Heart left ventricle (tissue), 13 donors: Measurements from ENCODE around the gene NTSR2.

ENCODE experiments used
- POLR2A ChIP-seq, 2 donors: fragments of 450-650 bp; IDR thresholded peaks; one replicate each; pipeline ENCODE4 v1.6.1; 2017; ENCODE audit warnings: antibody characterized with exemption in 2 of 2, mild to moderate bottlenecking in 2 of 2, moderate library complexity in 2 of 2
- TF ChIP-seq, protein P1 (sequence below), 12 donors: fragments of 200-600 bp; sonication (generic) in 4 of 12; IDR thresholded peaks; one replicate each; pipeline versions ENCODE4 v1.5.0 to v1.8.0; 2018 to 2022; ENCODE audit warnings: antibody characterized with exemption in 12 of 12, mild to moderate bottlenecking in 5 of 12
- donor health status: ischemic (EF 13 %, LVEDD 7.1; RV severe dilation, severe dysfunction).
- donor health status: DM: no; HTN: yes; CAD: no.
- donor health status: DM: no; HTN: no; CAD: no.
- donor health status: ischemic (EF 25% LVEDD 6.9; RV normal size, moderate dysfunction).
- donor health status: ischemic (EF 25% LVEDD 5.7; RV mildly dilated, moderate dysfunction).
- donor health status: ischemic (EF 35%, LVEDD 5.7; RV mildly dilated, moderate dysfunction).
- donor health status: nonischemic (EF 11% LVEDD 7.7; RV severe dilation, severe dysfunction).
- donor health status: DM: yes; HTN: yes; CAD: no.
- donor health status: PGD.
- donor health status: ischemic (EF 29% LVEDD 5.4; RV normal size, mild dysfunction).
- donor health status: nonischemic (EF 23%, LVEDD 6.1; RV moderate dilation, normal function).

DNA sequence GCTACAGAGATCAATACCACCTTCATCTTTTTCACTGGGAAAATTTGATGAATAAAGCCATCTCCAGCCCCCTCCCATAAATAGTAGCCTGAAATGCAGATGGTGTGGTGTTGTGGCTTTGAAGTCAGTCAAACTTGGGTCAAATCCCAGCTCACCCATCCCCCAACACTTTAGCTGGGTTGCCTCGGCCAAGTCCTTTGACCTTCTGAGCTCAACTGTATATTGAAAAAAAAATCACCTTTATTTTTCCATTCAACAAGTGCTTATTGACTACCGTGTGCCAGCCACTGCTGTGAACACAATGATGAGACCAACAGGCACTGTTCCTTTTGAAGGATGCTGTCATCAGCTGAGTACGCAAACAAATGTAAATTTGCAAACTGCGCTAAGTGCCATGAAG, 35.1 kb upstream of the NTSR2 start:
- TF ChIP-seq POLR2A (IDR thresholded peaks at IDR 0.05), result no peak
- TF ChIP-seq, protein P1, sequence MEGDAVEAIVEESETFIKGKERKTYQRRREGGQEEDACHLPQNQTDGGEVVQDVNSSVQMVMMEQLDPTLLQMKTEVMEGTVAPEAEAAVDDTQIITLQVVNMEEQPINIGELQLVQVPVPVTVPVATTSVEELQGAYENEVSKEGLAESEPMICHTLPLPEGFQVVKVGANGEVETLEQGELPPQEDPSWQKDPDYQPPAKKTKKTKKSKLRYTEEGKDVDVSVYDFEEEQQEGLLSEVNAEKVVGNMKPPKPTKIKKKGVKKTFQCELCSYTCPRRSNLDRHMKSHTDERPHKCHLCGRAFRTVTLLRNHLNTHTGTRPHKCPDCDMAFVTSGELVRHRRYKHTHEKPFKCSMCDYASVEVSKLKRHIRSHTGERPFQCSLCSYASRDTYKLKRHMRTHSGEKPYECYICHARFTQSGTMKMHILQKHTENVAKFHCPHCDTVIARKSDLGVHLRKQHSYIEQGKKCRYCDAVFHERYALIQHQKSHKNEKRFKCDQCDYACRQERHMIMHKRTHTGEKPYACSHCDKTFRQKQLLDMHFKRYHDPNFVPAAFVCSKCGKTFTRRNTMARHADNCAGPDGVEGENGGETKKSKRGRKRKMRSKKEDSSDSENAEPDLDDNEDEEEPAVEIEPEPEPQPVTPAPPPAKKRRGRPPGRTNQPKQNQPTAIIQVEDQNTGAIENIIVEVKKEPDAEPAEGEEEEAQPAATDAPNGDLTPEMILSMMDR (IDR thresholded peaks at IDR 0.05), result no peak
